Liver (tissue), 9 donors: ENCODE data around the gene ADH4. TPM values are rescaled to one million over a fixed set of nuclear protein-coding genes. Genes with fewer than 3 reads are reported as not detected.
A peak's percentile ranks its signal among the peaks of the same experiment; 100 is the strongest.

Source experiments
- DNase-seq: peaks from one replicate; pipeline ENCODE4 v3.0.0-alpha.2; 2017; ENCODE audit warnings: low spot score
- H3K27ac ChIP-seq, 2 donors: one replicate each; pipeline ENCODE4 v1.7.0; 2013; ENCODE audit warnings: inconsistent platforms in 2 of 2, low read length in 2 of 2, control low read depth in 1 of 2, low read depth in 1 of 2, mild to moderate bottlenecking in 1 of 2
- H3K27me3 ChIP-seq, 4 donors: one replicate each; pipeline versions ENCODE4 v1.6.1 to v1.7.0; 2013; ENCODE audit warnings: low read length in 3 of 4, inconsistent platforms in 1 of 4, mild to moderate bottlenecking in 1 of 4, moderate library complexity in 1 of 4; ENCODE audit not compliant: control insufficient read depth in 4 of 4, insufficient read depth in 4 of 4
- H3K36me3 ChIP-seq, 4 donors: one replicate each; pipeline versions ENCODE4 v1.6.1 to v1.7.0; 2013; ENCODE audit warnings: low read length in 3 of 4, mild to moderate bottlenecking in 3 of 4, low read depth in 1 of 4, moderate library complexity in 1 of 4; ENCODE audit not compliant: control insufficient read depth in 4 of 4, insufficient read depth in 3 of 4
- H3K4me1 ChIP-seq, 4 donors: one replicate each; pipeline versions ENCODE4 v1.6.1 to v1.7.0; 2013; ENCODE audit warnings: low read length in 3 of 4, mild to moderate bottlenecking in 3 of 4, moderate library complexity in 1 of 4; ENCODE audit not compliant: control insufficient read depth in 4 of 4, insufficient read depth in 4 of 4
- H3K4me3 ChIP-seq, 3 donors: one replicate each; pipeline versions ENCODE4 v1.6.1 to v1.7.0; 2013; ENCODE audit warnings: low read length in 3 of 3, control low read depth in 1 of 3, low read depth in 1 of 3, mild to moderate bottlenecking in 1 of 3
- H3K9ac ChIP-seq, 2 donors: one replicate each; pipeline ENCODE4 v1.7.0; 2013; ENCODE audit warnings: low read length in 2 of 2, mild to moderate bottlenecking in 2 of 2, moderate library complexity in 2 of 2, control low read depth in 1 of 2, low read depth in 1 of 2
- H3K9me3 ChIP-seq, 4 donors: one replicate each; pipeline versions ENCODE4 v1.6.1 to v1.7.0; 2013; ENCODE audit warnings: low read length in 3 of 4; ENCODE audit not compliant: control insufficient read depth in 4 of 4
- ATF3 ChIP-seq: IDR thresholded peaks from 2 replicates; pipeline ENCODE4 v1.6.1; 2016; ENCODE audit warnings: antibody characterized with exemption
- CTCF ChIP-seq: fragments of 150-350 bp; IDR thresholded peaks from 2 replicates; pipeline ENCODE4 v1.5.1; 2017; ENCODE audit warnings: improper control_type of control experiment, low read depth, low read length; ENCODE audit not compliant: missing input control
- EGR1 ChIP-seq, 2 donors: IDR thresholded peaks; 2 replicates each; pipeline ENCODE4 v1.6.1; 2016 to 2018; ENCODE audit warnings: antibody characterized with exemption in 2 of 2, low read depth in 2 of 2
- FOXA1 ChIP-seq: IDR thresholded peaks from 2 replicates; pipeline ENCODE4 v1.6.1; 2016; ENCODE audit warnings: antibody characterized with exemption
- FOXA2 ChIP-seq: IDR thresholded peaks from 2 replicates; pipeline ENCODE4 v1.6.1; 2016; ENCODE audit warnings: antibody characterized with exemption
- GABPA ChIP-seq, 2 donors: IDR thresholded peaks in 1 of 2; conservative IDR thresholded peaks in 1 of 2; 2 replicates each; pipeline ENCODE4 v1.6.1; 2016; ENCODE audit warnings: antibody characterized with exemption in 2 of 2, mild to moderate bottlenecking in 1 of 2, moderate library complexity in 1 of 2
- HNF4A ChIP-seq, 2 donors: conservative IDR thresholded peaks; 2 replicates each; pipeline ENCODE4 v1.6.1; 2016; ENCODE audit warnings: antibody characterized with exemption in 2 of 2, mild to moderate bottlenecking in 2 of 2
- HNF4G ChIP-seq: IDR thresholded peaks from 2 replicates; pipeline ENCODE4 v1.6.1; 2016; ENCODE audit warnings: antibody characterized with exemption
- JUND ChIP-seq, 2 donors: IDR thresholded peaks; 2 replicates each; pipeline ENCODE4 v1.6.1; 2016; ENCODE audit warnings: antibody characterized with exemption in 2 of 2
- MAX ChIP-seq: IDR thresholded peaks from 2 replicates; pipeline ENCODE4 v1.6.1; 2016; ENCODE audit warnings: antibody characterized with exemption
- NR2F2 ChIP-seq: IDR thresholded peaks from 2 replicates; pipeline ENCODE4 v1.6.1; 2016; ENCODE audit warnings: antibody characterized with exemption
- RAD21 ChIP-seq, 2 donors: IDR thresholded peaks; 2 replicates each; pipeline ENCODE4 v1.6.1; 2016; ENCODE audit warnings: antibody characterized with exemption in 2 of 2, mild to moderate bottlenecking in 2 of 2
- REST ChIP-seq: IDR thresholded peaks from 2 replicates; pipeline ENCODE4 v1.6.1; 2016; ENCODE audit warnings: antibody characterized with exemption, mild to moderate bottlenecking
- RXRA ChIP-seq, 2 donors: IDR thresholded peaks; 2 replicates each; pipeline ENCODE4 v1.6.1; 2017 to 2018; ENCODE audit warnings: antibody characterized with exemption in 2 of 2, mild to moderate bottlenecking in 1 of 2
- SP1 ChIP-seq: IDR thresholded peaks from 2 replicates; pipeline ENCODE4 v1.6.1; 2018; ENCODE audit warnings: antibody characterized with exemption, mild to moderate bottlenecking
- TAF1 ChIP-seq: conservative IDR thresholded peaks from 2 replicates; pipeline ENCODE4 v1.6.1; 2016; ENCODE audit warnings: antibody characterized with exemption, mild to moderate bottlenecking
- YY1 ChIP-seq: IDR thresholded peaks from 2 replicates; pipeline ENCODE4 v1.6.1; 2016; ENCODE audit warnings: antibody characterized with exemption, mild to moderate bottlenecking
- ZBTB33 ChIP-seq: IDR thresholded peaks from 2 replicates; pipeline ENCODE4 v1.6.1; 2016; ENCODE audit warnings: antibody characterized with exemption
- WGBS: extraction: QIAGEN DNeasy Blood & Tissue Kit; methylation state at CpG from one replicate; pipeline ENCODE4 v1.1.7; 2013; 5-methylcytosine and 5-hydroxymethylcytosine counted together
- polyA plus RNA-seq, 2 donors: library from polyadenylated mRNA; stranded (reverse) in 1 of 2; unstranded in 1 of 2; fragments of 200-250 nt in 1 of 2; fragments of >200 nt in 1 of 2; fragmentation: Nextera tagmentation in 1 of 2; extraction: Ambion mirVana in 1 of 2; gene quantifications; one replicate each; pipeline versions ENCODE4 v1.2.1 to v1.2.3, GENCODE V29; 2013 to 2015
- total RNA-seq, 2 donors: library from RNA; depleted of rRNA; stranded (reverse); fragments of >200 nt; gene quantifications; one replicate each; pipeline ENCODE4 v1.2.3, GENCODE V29; 2014
- donor health status: healthy.
- donor health status: healthy.
- donor health status: healthy.
- donor health status: healthy.
- donor health status: healthy.

Gene ADH4
- total and polyA plus RNA-seq, 4 donors: 31.1 to 363 (median 146) TPM

GRCh38 chr4:99166544-99166943 lies 22.4 kb upstream of the ADH4 start (continued):
- TF ChIP-seq REST: peak; percentile 30
- TF ChIP-seq JUND (IDR thresholded peaks at IDR 0.05): peak; percentile 55 to 58
- TF ChIP-seq MAX: peak; percentile 57
- peak; percentile 83 to 89 for TF ChIP-seq HNF4A (conservative IDR thresholded peaks at IDR 0.05)

- Histone ChIP-seq H3K4me3 (no peak overlapping the region), H3K27me3 (no peaks in the 10 kb centered on the region), H3K9me3 (no peaks in the 10 kb centered on the region), H3K27ac (peak overlapping the region; percentile 67), H3K4me1 (peaks cover 2 to 41% (median 31%) of the 10 kb centered on the region in 4 donors), H3K9ac (no peak overlapping the region), H3K36me3 (no peaks in the 10 kb centered on the region)
- 50% methylated on average over 1 of the region's 1 CpG for WGBS
- no peak for DNase-seq
- no peak for TF ChIP-seq TAF1
- no peak for TF ChIP-seq GABPA (IDR thresholded peaks at IDR 0.05 in 1 of 2, conservative IDR thresholded peaks at IDR 0.05 in 1 of 2)
- TF ChIP-seq YY1: no peak
- no peak for TF ChIP-seq NR2F2
Observed at GRCh38 chr4:99165978-99166377, 21.9 kb upstream of the ADH4 start.

GRCh38 chr4:99161373-99162099 lies 17.4 kb upstream of the ADH4 start:
- no peaks in the 10 kb centered on the region for H3K9me3 ChIP-seq
- H3K4me3 ChIP-seq: no peak overlapping the region
- H3K27ac ChIP-seq: no peak overlapping the region
- H3K9ac ChIP-seq: no peak overlapping the region
- peaks cover 3 to 49% (median 36%) of the 10 kb centered on the region in 4 donors for H3K4me1 ChIP-seq
- no peaks in the 10 kb centered on the region for H3K27me3 ChIP-seq
- WGBS: 96% methylated on average over 3 of the region's 3 CpGs
- no peaks in the 10 kb centered on the region for H3K36me3 ChIP-seq
- TF ChIP-seq FOXA1 (no peak), MAX (no peak), ATF3 (no peak), YY1 (no peak), HNF4A (conservative IDR thresholded peaks at IDR 0.05) (no peak), GABPA (IDR thresholded peaks at IDR 0.05 in 1 of 2, conservative IDR thresholded peaks at IDR 0.05 in 1 of 2) (no peak), EGR1 (IDR thresholded peaks at IDR 0.05; ENCODE audit: low read depth in 2 of 2) (no peak), NR2F2 (no peak), RXRA (IDR thresholded peaks at IDR 0.05) (no peak), FOXA2 (no peak), REST (no peak), HNF4G (no peak), TAF1 (no peak), SP1 (no peak), JUND (IDR thresholded peaks at IDR 0.05) (no peak), ZBTB33 (no peak), RAD21 (IDR thresholded peaks at IDR 0.05) (no peak), CTCF (no peak)
- no peak for DNase-seq
